GM10266 (cell line): ENCODE data around the gene IMPACT.

Experiments
- DNase-seq: peaks from one replicate; pipeline ENCODE4 v3.0.0; 2012; ENCODE audit errors: extremely low spot score
- CTCF ChIP-seq: IDR thresholded peaks from 2 replicates; pipeline ENCODE4 v1.5.1; 2012; ENCODE audit warnings: mild to moderate bottlenecking, low read depth; ENCODE audit not compliant: control insufficient read depth, insufficient read depth; ENCODE audit errors: missing control alignments

The IMPACT gene

GRCh38 chr18:24472591-24472990, 46.1 kb downstream of the IMPACT start:
- no peak for TF ChIP-seq CTCF
- DNase-seq, result no peak

GRCh38 chr18:24474406-24474805, 47.9 kb downstream of the IMPACT start:
- no peak for TF ChIP-seq CTCF
- DNase-seq, result no peak

- no peak for DNase-seq
- no peak for TF ChIP-seq CTCF
These were observed 49.6 kb downstream of the IMPACT start for GRCh38 chr18:24475926-24476589.

- TF ChIP-seq CTCF, result no peak
- no peak for DNase-seq
These were observed 52.9 kb downstream of the IMPACT start for GRCh38 chr18:24479371-24479770.

- no peak for TF ChIP-seq CTCF
- no peak for DNase-seq
These were observed 56.4 kb downstream of the IMPACT start for GRCh38 chr18:24482821-24483220.

GRCh38 chr18:24485681-24486080, 59.2 kb downstream of the IMPACT start:
- no peak for TF ChIP-seq CTCF
- no peak for DNase-seq

- no peak for DNase-seq
- TF ChIP-seq CTCF, result no peak
These were observed 60.2 kb downstream of the IMPACT start for GRCh38 chr18:24486684-24487083.
